ENCODE results near the gene TMEM108.

TMEM108 gene

DNA sequence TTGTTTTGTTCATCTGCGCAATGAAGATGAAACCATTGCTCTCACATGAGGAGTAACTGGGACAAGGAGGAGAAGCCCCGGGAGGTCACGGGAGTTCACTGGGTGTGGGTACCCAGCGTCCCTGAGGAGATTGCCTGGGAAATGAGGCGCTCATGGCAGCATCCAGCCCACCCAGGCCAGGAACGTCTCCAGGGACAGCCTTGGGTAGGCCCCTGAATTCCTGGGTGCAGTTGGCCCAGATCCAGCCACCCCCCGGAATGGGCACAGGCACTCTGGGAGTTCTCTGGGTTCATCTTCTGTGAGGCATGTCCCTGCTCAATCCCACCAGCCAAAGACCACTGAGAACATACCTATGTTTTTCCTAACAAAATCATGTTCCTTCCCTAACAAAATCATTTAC lies 380.2 kb downstream of the TMEM108 start:
- Histone ChIP-seq H3K27ac (ENCODE audit: low read depth, low read length) (no peak overlapping the region), H3K36me3 (ENCODE audit: control insufficient read depth in 1 of 2, insufficient read depth in 2 of 2, low read length in 2 of 2) (no peaks in the 10 kb centered on the region), H3K9me3 (ENCODE audit: control insufficient read depth in 1 of 2, low read length in 2 of 2) (no peaks in the 10 kb centered on the region), H3K9ac (ENCODE audit: low read depth in 1 of 2, low read length in 2 of 2) (no peak overlapping the region), H3K4me1 (ENCODE audit: control insufficient read depth in 1 of 2, insufficient read depth in 2 of 2, low read length in 2 of 2) (no peaks in the 10 kb centered on the region), H3K4me3 (ENCODE audit: low read depth in 1 of 2, low read length in 2 of 2) (no peak overlapping the region), H3K27me3 (ENCODE audit: control insufficient read depth in 1 of 2, insufficient read depth in 2 of 2, low read length in 2 of 2) (peaks cover 0 to 6% of the 10 kb centered on the region in 2 donors)

DNA sequence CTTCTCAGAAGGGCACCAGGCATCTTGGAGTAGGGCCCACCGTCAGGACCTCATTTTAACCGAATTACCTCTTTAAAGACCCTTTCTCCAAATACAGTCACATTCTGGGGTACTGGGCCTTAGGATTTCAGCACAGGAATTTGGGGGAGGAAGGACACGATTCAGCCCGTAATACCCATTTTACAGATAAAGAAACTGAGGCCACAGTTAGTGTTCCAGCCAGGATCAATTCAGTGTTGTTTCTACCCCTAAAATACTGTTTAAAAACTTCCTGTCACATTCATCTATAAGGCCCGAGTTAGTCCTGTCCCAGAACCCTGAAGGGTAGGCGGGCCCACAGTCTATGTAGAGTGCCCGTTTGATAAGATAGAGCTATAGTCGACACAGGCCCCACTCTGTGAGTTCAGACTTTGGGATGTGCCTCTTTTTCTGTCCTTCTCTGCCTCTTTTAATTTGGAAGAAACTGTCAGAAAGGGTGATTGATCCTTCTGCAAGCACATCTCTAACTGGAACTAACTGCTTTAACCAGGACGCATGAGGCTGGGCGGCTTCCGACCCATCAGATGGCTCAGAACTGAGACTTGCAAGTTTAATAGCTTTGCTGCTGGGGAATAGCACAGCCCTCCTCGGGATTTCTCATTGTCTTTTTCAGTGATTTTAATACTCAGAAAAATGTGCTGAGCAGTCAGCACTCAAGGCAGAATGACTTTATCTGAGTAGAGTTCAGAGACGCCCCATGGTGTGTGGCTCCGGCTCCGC lies 381.1 kb downstream of the TMEM108 start:
- Histone ChIP-seq H3K4me1 (ENCODE audit: control insufficient read depth in 1 of 2, insufficient read depth in 2 of 2, low read length in 2 of 2) (no peaks in the 10 kb centered on the region), H3K9me3 (ENCODE audit: control insufficient read depth in 1 of 2, low read length in 2 of 2) (no peaks in the 10 kb centered on the region), H3K4me3 (ENCODE audit: low read depth in 1 of 2, low read length in 2 of 2) (no peak overlapping the region), H3K27ac (ENCODE audit: low read depth, low read length) (no peak overlapping the region), H3K36me3 (ENCODE audit: control insufficient read depth in 1 of 2, insufficient read depth in 2 of 2, low read length in 2 of 2) (no peaks in the 10 kb centered on the region), H3K27me3 (ENCODE audit: control insufficient read depth in 1 of 2, insufficient read depth in 2 of 2, low read length in 2 of 2) (peaks cover 0 to 6% of the 10 kb centered on the region in 2 donors), H3K9ac (ENCODE audit: low read depth in 1 of 2, low read length in 2 of 2) (no peak overlapping the region)

DNA sequence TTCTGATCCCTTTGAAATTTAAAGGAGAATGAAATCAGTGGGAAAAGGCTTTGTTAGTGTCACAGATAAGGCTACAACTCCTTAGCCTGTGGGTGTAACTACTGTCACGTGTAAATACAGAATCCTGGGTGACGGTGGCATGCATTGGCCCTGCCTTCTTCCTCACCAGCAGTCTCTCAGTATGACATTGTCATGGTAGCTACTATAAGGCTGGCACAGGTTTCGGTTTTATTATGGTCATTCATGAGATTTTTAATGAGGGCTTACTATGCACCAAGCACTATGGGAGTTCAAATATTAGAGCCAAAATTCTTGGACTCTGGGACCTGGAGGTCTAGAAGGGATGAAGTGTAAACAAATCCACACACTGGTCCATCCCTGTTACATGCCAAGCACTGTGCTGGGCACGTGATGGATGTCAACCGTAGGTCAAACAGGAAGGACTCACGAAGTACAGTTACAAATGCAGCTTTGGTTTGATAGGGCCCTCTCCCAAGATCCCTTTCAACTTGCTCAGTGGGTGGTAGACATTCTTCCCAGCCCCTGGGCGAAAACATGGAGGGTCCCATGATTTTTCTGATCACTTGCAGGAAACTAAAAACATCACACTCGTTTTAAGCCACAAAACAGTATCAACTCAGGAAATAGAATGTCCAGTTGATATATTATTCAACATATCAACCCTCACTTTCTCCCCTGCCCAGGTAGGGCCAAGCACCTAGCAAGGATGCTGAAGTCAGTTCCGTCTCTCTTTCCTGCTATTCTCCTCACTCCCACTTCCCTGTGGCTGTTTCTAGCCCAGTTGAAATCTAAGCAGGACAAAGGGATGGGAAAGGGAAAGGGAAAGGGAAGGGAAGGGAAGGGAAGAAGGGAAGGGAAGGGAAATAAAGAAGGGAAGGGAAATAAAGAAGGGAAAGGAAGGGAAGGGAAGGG lies 387.0 kb downstream of the TMEM108 start:
- Histone ChIP-seq H3K9ac (ENCODE audit: low read depth in 1 of 2, low read length in 2 of 2) (no peak overlapping the region), H3K4me1 (ENCODE audit: control insufficient read depth in 1 of 2, insufficient read depth in 2 of 2, low read length in 2 of 2) (no peaks in the 10 kb centered on the region), H3K27me3 (ENCODE audit: control insufficient read depth in 1 of 2, insufficient read depth in 2 of 2, low read length in 2 of 2) (peaks cover 0 to 6% of the 10 kb centered on the region in 2 donors), H3K36me3 (ENCODE audit: control insufficient read depth in 1 of 2, insufficient read depth in 2 of 2, low read length in 2 of 2) (no peaks in the 10 kb centered on the region), H3K4me3 (ENCODE audit: low read depth in 1 of 2, low read length in 2 of 2) (no peak overlapping the region), H3K27ac (ENCODE audit: low read depth, low read length) (no peak overlapping the region), H3K9me3 (ENCODE audit: control insufficient read depth in 1 of 2, low read length in 2 of 2) (no peaks in the 10 kb centered on the region)

DNA sequence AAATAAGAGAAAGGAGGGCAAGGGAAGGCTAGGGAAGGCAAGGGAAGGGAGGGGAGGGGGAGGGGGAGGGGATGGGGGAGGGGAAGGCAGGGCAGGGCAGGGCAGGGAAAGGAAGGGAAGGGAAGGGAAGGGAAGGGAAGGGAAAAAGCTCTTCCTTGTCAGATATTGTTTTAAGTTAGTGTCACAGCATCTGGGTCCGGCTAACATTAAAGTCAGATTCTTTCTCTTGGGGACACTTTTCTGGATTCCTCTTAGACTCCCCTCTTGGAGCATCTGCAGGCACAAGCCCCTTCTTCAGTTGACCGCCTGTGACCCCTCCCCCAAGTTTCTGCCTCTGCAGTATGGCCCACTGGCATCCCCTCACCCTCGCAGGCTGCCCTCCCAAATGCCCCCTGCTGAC lies 387.7 kb downstream of the TMEM108 start:
- no peaks in the 10 kb centered on the region for H3K9me3 ChIP-seq (ENCODE audit: control insufficient read depth in 1 of 2, low read length in 2 of 2)
- no peaks in the 10 kb centered on the region for H3K36me3 ChIP-seq (ENCODE audit: control insufficient read depth in 1 of 2, insufficient read depth in 2 of 2, low read length in 2 of 2)
- peaks cover 0 to 6% of the 10 kb centered on the region in 2 donors for H3K27me3 ChIP-seq (ENCODE audit: control insufficient read depth in 1 of 2, insufficient read depth in 2 of 2, low read length in 2 of 2)
- H3K4me1 ChIP-seq (ENCODE audit: control insufficient read depth in 1 of 2, insufficient read depth in 2 of 2, low read length in 2 of 2), result no peaks in the 10 kb centered on the region
- H3K9ac ChIP-seq (ENCODE audit: low read depth in 1 of 2, low read length in 2 of 2), result no peak overlapping the region
- H3K4me3 ChIP-seq (ENCODE audit: low read depth in 1 of 2, low read length in 2 of 2), result no peak overlapping the region
- H3K27ac ChIP-seq (ENCODE audit: low read depth, low read length), result no peak overlapping the region

DNA sequence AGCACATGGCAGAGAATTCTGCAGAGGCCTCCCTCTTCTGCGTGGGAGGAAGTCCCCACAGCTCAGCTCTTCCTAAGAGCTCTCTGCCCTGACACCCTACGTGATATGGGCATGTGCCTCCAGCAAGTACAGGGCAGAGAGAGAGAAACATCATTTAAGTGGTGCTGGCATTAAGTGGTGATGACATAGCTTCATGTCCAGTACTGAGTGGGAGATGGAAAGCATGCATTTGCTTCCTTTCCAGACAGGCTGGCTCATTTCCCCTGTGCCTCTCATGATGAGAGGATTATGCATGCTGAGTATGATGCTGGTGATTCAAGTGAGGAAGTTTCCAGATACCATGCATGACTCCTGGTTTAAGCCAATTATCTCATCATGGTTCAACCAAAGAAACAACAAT lies 388.5 kb downstream of the TMEM108 start:
- no peak overlapping the region for H3K27ac ChIP-seq (ENCODE audit: low read depth, low read length)
- no peak overlapping the region for H3K4me3 ChIP-seq (ENCODE audit: low read depth in 1 of 2, low read length in 2 of 2)
- no peaks in the 10 kb centered on the region for H3K36me3 ChIP-seq (ENCODE audit: control insufficient read depth in 1 of 2, insufficient read depth in 2 of 2, low read length in 2 of 2)
- no peaks in the 10 kb centered on the region for H3K9me3 ChIP-seq (ENCODE audit: control insufficient read depth in 1 of 2, low read length in 2 of 2)
- H3K9ac ChIP-seq (ENCODE audit: low read depth in 1 of 2, low read length in 2 of 2), result no peak overlapping the region
- H3K4me1 ChIP-seq (ENCODE audit: control insufficient read depth in 1 of 2, insufficient read depth in 2 of 2, low read length in 2 of 2), result no peaks in the 10 kb centered on the region
- H3K27me3 ChIP-seq (ENCODE audit: control insufficient read depth in 1 of 2, insufficient read depth in 2 of 2, low read length in 2 of 2), result peaks cover 0 to 6% of the 10 kb centered on the region in 2 donors

DNA sequence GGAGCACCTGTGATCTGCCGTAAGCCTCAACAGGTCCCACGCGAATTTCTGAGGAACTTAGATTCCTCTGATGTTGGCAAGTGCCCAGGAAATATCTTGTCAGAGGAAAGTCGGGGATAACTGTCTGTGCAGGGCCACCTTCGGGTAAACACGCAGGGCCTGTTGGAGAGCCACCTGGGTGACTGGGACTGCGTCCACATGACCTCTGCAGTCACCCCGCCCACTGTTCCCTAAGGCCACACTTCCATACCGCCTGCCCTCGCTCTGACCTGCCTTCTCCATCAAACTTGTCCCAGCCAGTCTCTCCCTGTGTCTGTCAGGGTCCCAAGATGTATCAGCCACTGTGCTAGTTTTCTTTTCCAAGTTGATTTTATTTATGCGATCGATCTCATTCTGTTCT lies 390.4 kb downstream of the TMEM108 start:
- Histone ChIP-seq H3K27ac (ENCODE audit: low read depth, low read length) (no peak overlapping the region), H3K4me3 (ENCODE audit: low read depth in 1 of 2, low read length in 2 of 2) (no peak overlapping the region)

DNA sequence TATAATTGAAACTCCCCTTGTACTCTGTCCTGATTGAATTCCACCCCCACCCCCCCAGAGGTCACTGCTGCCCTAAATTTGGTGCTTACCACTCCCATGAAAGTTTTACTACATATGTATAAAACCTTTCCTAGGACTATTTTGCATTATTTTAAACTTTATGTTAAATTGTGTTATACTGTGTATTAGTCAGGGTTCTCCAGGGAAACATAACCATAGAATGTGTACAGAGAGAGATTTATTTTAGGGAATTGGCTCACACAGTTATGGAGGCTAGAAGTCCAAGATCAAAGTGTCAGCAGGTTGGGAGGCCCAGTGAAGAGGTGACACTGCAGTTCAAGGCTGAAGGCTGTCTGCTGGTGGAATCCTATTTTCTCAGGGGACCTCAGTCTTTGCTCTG lies 390.9 kb downstream of the TMEM108 start:
- Histone ChIP-seq H3K27me3 (ENCODE audit: control insufficient read depth in 1 of 2, insufficient read depth in 2 of 2, low read length in 2 of 2) (no peaks in the 10 kb centered on the region), H3K27ac (ENCODE audit: low read depth, low read length) (no peak overlapping the region), H3K9ac (ENCODE audit: low read depth in 1 of 2, low read length in 2 of 2) (no peak overlapping the region), H3K4me1 (ENCODE audit: control insufficient read depth in 1 of 2, insufficient read depth in 2 of 2, low read length in 2 of 2) (no peaks in the 10 kb centered on the region), H3K36me3 (ENCODE audit: control insufficient read depth in 1 of 2, insufficient read depth in 2 of 2, low read length in 2 of 2) (no peaks in the 10 kb centered on the region), H3K9me3 (ENCODE audit: control insufficient read depth in 1 of 2, low read length in 2 of 2) (no peaks in the 10 kb centered on the region), H3K4me3 (ENCODE audit: low read depth in 1 of 2, low read length in 2 of 2) (no peak overlapping the region)

More for the DNA sequence above, 390.4 kb downstream of the TMEM108 start:
- Histone ChIP-seq H3K9ac (ENCODE audit: low read depth in 1 of 2, low read length in 2 of 2) (no peak overlapping the region), H3K36me3 (ENCODE audit: control insufficient read depth in 1 of 2, insufficient read depth in 2 of 2, low read length in 2 of 2) (no peaks in the 10 kb centered on the region), H3K9me3 (ENCODE audit: control insufficient read depth in 1 of 2, low read length in 2 of 2) (no peaks in the 10 kb centered on the region), H3K27me3 (ENCODE audit: control insufficient read depth in 1 of 2, insufficient read depth in 2 of 2, low read length in 2 of 2) (no peaks in the 10 kb centered on the region), H3K4me1 (ENCODE audit: control insufficient read depth in 1 of 2, insufficient read depth in 2 of 2, low read length in 2 of 2) (no peaks in the 10 kb centered on the region)

DNA sequence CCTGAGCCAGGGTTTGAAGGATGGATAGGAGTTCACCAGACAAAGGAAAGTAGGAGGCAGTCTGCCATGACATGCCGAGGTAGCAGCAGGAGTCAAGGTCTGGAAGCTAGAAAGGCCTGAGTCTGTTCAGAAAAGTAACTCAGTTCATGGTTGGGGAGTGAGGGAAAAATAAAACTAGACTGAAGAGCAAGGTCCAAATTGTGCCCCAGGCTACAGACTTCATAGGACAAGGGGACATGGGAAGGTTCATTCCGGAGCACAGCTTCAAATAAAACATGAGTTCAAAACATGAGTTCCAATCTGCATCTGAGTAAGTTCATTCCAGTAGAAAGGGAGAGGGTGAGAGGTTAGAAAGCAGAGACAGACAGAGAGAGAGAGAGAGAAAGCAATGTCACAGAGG lies 401.4 kb downstream of the TMEM108 start:
- Histone ChIP-seq H3K27ac (ENCODE audit: low read depth, low read length) (no peak overlapping the region), H3K9me3 (ENCODE audit: control insufficient read depth in 1 of 2, low read length in 2 of 2) (no peaks in the 10 kb centered on the region), H3K36me3 (ENCODE audit: control insufficient read depth in 1 of 2, insufficient read depth in 2 of 2, low read length in 2 of 2) (no peaks in the 10 kb centered on the region), H3K4me3 (ENCODE audit: low read depth in 1 of 2, low read length in 2 of 2) (no peak overlapping the region), H3K4me1 (ENCODE audit: control insufficient read depth in 1 of 2, insufficient read depth in 2 of 2, low read length in 2 of 2) (no peaks in the 10 kb centered on the region), H3K27me3 (ENCODE audit: control insufficient read depth in 1 of 2, insufficient read depth in 2 of 2, low read length in 2 of 2) (no peaks in the 10 kb centered on the region), H3K9ac (ENCODE audit: low read depth in 1 of 2, low read length in 2 of 2) (no peak overlapping the region)

DNA sequence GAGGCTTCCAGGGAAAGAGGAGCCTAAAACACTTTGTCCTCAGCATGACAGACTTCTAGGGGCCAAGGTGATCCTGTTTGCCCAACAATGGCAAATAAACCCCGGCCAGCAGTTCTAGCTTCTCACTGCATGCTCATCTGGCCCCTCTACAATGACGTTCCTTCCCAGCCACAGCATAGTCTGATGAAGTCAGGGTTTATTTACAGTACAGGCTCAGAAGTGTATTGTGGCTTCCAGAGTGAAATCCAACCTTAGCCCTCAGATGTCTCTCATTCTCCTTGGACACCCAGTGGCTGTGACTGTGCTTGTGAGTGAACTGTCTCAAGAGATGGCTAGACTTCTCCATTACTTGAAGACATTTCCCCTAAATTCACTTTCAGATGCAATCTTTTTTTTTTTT lies 402.5 kb downstream of the TMEM108 start:
- H3K9me3 ChIP-seq (ENCODE audit: control insufficient read depth in 1 of 2, low read length in 2 of 2), result no peaks in the 10 kb centered on the region
- H3K27me3 ChIP-seq (ENCODE audit: control insufficient read depth in 1 of 2, insufficient read depth in 2 of 2, low read length in 2 of 2), result no peaks in the 10 kb centered on the region
- H3K9ac ChIP-seq (ENCODE audit: low read depth in 1 of 2, low read length in 2 of 2), result no peak overlapping the region
- no peaks in the 10 kb centered on the region for H3K4me1 ChIP-seq (ENCODE audit: control insufficient read depth in 1 of 2, insufficient read depth in 2 of 2, low read length in 2 of 2)
- H3K4me3 ChIP-seq (ENCODE audit: low read depth in 1 of 2, low read length in 2 of 2), result no peak overlapping the region
- H3K36me3 ChIP-seq (ENCODE audit: control insufficient read depth in 1 of 2, insufficient read depth in 2 of 2, low read length in 2 of 2), result no peaks in the 10 kb centered on the region
- H3K27ac ChIP-seq (ENCODE audit: low read depth, low read length), result no peak overlapping the region

DNA sequence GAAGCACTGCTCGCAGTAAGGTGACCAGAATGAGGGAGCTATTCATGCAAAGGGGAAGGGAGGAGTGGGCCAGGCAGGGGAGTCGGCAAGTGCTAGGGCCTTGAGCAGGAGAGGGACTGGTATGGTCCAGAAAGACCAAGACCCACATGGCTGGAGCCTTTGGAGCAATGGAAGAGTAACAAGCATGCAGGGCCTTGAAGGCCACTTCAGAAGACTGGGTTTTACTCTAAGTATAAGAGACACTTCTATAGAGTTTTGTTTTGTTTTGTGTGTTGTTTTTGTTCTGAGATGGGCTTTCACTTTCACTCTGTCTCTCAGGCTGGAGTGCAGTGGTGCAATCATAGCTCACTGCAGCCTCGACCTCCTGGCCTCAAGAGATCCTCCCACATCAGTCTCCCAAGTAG lies 403.7 kb downstream of the TMEM108 start:
- Histone ChIP-seq H3K4me3 (ENCODE audit: low read depth in 1 of 2, low read length in 2 of 2) (peak overlapping the region; percentile 8 to 45), H3K27ac (ENCODE audit: low read depth, low read length) (no peak overlapping the region), H3K4me1 (ENCODE audit: control insufficient read depth in 1 of 2, insufficient read depth in 2 of 2, low read length in 2 of 2) (no peaks in the 10 kb centered on the region), H3K27me3 (ENCODE audit: control insufficient read depth in 1 of 2, insufficient read depth in 2 of 2, low read length in 2 of 2) (no peaks in the 10 kb centered on the region), H3K9ac (ENCODE audit: low read depth in 1 of 2, low read length in 2 of 2) (no peak overlapping the region), H3K9me3 (ENCODE audit: control insufficient read depth in 1 of 2, low read length in 2 of 2) (no peaks in the 10 kb centered on the region), H3K36me3 (ENCODE audit: control insufficient read depth in 1 of 2, insufficient read depth in 2 of 2, low read length in 2 of 2) (no peaks in the 10 kb centered on the region)
